NCI-H345 treated with DMSO at 0.1 percent for 48 hours (cell line): ENCODE results near the gene AFF2.

Experiments
- DNase-seq: peaks from one replicate; lab custom pipeline; 2025; ENCODE audit not compliant: unreplicated experiment; lab: John Stamatoyannopoulos, UW

Gene AFF2

DNA sequence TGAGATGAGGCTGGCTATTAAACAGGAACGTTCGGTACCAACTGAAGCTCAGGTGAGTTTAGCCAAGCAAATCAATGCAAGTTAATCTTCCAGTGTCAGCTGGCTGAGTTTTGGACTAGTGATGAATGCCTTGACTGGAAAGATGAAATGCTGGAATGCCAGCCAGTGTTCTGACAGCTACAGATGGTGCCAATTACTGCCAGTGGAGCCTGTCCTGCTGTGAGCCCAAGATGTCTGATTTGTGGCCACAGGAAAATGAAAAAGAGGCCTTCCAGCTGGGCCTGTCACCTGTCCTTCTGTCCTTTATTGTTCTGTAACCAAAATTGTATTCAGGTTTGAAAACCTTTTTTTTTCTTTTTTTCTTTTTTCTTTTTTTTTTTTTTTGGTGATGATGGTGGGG is 223.1 kb downstream of the AFF2 start:
- DNase-seq = no peak

DNA sequence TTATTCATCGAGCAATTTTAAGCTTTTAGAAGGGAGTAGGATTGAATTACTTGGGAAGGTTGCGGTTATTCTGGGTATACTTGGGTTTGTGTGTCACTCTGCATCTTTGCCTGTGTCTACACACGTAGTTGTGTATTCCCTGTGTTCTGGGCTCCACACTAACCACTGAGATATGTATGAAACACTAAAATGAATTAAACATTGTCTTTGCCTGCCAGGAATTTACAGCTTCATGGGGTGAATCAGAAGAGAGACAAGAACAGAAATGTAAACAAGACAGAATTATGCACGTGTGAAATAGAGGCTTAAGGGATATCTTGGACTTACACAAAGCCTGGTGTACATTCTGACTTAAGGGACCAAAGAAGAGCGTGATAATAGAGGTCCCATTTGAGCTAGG is 228.5 kb downstream of the AFF2 start:
- no peak for DNase-seq

DNA sequence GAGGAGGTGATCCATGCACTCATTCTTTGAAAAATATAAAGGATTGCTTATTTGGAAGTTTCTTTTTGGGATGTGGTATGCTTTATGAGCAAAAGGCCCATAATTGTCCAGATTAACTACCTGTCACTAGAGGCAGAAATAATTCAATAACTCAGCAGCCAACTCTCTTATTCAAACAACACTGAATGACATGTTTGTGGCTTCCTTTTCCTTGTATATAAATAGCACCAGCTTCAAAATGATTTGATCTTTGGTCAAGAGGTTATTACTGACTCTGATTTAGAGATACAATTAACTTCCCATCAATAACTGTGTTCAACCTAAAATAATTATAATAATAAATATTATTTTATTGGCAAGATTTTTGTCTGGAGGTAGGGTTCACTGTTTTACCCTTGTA is 232.3 kb downstream of the AFF2 start:
- DNase-seq = no peak

DNA sequence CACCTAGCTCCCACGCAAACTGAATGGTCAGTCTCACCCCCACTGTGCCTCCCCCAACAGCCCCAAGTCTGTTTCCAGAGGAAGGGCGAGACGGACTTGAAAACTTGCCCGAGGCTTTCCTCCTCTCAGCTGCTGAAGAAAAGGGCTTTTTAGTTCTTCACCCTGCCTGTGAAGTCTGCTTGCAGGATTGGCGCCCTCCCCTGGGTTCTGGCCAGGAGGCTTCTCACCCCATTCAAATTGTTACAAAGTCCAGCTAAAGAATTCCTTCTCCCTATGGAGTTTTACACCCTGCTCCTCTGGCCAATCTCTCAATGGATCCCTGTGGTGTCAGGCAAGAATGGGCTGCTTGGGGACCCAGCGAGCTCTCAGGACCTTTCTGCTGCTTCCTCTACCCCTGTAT is 241.0 kb downstream of the AFF2 start:
- no peak for DNase-seq

DNA sequence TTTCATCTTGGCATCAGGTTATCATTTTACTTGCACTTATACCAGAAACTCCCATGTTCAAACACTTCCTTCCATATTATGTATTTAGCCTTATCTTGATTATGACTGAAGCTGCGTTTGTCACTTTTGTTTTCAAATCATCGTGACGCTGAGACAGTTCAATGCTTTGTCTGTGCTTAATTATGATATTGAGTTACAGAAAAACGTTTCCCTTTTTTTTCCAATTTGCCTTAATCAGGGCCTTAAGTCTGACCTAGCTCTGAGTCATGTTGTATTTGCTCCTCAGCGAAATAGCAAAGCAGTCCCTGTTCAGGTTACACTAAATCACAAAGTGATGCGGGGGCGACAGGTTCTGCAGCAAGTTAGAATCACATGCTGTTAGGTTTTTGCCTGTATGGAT is 254.7 kb downstream of the AFF2 start:
- no peak for DNase-seq

DNA sequence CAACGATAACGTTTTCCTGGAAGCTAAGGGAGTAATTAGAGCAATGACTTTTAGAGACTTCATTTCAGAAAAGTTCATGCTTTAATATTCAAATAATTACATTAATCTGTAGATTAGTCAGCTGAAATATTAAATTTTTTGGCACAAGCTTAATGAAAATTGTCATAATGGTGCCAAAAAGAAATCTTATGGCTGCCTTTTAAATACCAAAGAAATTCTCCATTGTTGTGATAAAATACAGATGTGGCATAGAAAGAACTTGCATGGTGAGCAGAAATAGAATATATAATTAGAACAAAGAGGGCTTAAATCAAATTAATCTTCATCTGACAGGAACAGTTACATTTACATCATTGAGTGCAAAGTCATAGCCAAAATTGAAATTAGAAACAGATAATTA is 263.5 kb downstream of the AFF2 start:
- no peak for DNase-seq

DNA sequence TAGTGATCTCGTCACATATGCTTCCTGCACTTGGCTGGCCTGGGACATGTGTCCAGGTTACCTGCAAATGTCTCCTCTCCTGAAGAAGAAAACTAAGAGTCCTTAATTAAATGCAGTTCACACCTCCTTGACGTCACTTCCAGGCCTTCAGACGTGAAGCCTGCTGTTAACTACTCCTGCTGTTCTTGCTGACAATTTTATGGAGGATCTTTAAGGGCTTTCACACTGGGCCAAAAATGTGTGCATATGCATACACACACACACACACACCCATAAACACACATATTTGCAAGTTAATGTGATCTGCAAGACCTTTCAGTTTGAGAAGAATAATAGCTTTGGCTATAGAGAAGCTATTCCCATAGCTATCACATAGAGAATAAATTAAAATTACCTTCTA is 267.9 kb downstream of the AFF2 start:
- no peak for DNase-seq

DNA sequence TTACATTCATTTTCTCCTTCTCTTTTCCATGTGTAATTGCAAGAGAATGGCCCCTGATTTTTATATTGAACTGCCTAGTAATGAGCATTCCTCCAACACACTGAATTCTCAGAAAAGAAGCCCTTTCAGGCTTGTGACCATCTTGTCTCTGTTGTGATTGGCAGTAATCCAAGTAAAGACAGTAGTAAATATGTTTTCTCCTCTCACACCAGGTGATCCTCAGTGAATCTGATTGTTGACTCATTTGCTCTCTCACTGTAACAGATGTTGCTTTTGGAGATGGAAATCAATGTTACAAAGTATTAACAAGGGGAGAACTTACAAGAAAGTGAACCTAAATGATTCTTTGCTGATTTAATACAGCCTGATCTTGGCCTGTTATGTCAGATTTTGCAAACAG is 271.0 kb downstream of the AFF2 start:
- no peak for DNase-seq

DNA sequence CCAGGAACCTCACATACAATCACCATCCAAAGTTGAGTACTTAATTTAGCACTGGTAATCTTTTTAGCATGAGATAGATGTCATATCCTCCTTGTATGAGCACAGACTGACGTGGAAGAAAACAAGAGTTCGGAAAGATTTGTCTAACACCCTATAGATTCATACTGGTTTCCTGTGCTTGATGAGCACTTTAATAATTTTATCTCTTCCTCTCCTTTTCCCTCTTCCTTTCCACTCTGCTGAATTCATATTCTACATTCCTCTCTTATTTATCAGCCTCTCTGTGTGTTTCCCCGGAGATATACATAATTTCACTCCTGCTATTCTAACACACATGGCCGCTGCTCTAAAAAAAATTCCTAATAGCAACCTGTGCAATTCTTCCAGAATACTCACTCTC is 273.9 kb downstream of the AFF2 start:
- DNase-seq = no peak

DNA sequence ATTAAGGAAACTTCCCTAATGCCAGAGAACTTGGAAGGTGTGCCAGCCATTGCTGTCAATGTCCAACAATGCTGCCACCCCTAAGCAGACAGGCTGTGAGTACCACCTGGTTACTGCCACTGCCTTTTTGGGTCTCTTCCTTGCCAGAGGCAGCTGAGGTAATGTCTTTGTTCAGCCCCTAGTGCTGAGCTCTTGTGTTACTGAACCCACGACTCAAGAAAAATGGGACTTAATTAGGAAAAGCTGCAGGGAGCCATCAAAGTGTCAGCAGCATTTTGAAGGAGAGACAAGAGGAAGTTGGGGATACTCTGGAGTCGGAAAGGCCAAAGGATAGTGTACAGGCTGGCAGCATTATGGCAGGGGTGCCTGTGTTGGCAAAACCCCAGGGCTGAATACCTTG is 283.7 kb downstream of the AFF2 start:
- DNase-seq = no peak

DNA sequence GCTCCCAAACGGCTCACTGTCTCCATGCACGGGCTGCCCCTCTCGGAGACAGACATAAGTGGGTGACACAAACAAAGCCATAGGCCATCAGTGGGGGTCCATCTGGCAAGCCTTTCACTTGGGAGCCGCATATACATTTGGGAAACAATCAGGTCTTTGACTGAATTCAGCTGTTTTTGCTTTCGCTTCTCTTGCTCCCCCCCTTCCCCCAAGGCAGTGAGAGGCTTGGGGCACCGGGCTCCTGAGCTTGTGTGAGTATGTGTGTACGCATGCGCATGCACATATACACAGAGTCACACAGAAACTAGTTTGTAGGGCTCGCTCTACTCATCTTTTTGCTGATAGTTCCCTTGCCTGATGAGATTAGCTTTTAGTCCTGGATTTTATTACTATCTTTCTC is 284.4 kb downstream of the AFF2 start:
- DNase-seq = no peak

DNA sequence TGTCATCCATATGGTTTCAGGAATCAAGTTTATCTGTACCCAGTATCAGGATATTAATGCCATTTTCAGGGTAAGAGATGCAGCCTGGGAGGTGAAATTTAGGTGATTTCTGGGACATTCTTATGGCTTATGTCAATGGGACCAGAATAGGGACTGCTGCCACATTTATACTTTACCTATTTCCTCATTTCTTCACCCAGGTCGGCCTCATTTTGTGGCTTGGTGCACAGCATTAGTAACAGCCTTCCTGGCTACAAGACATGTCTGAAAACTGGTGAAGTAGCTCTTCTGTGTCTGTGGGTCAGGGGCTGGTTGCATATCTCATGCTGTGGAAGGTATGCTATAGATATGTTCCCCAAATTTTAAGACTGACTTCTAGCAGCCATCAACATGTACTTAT is 284.8 kb downstream of the AFF2 start:
- no peak for DNase-seq

DNA sequence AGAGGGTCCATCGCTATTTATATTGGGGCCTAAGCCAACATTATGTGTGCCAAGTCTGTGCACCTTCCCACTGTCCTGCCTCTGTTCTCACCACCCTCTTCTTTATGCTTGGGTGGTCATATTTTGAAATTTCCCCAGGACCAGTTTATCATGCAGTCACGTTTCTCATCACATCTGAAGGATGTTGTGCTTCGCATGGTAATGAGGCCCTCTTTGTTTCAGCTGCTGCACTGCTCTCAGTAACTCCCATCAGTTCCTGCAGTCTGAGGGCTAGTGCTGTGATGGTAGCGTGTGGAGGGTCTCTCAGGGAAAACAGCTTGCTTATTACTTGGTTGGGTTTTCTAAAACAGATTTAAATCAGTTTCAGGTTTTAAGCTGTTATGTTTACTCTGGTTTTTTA is 288.0 kb downstream of the AFF2 start:
- no peak for DNase-seq

DNA sequence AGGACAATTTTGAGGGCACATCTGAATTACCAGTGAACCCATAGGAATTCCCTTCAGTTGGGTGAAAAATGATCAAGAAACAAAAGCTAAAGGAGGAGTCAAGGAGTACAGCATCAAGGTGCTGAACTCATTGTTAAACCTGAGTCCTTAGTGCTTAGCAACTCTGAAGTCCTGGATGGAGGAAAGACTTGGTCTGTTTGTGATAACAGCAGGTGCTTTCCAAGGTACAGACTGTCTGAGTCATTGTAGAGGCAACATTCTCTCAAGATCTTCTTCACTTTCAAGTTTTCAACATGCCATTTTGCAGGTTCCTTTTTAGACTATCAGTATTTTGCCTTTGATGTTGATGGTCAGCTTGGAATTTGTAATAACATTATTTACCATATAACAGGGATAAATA is 293.9 kb downstream of the AFF2 start:
- DNase-seq = no peak

DNA sequence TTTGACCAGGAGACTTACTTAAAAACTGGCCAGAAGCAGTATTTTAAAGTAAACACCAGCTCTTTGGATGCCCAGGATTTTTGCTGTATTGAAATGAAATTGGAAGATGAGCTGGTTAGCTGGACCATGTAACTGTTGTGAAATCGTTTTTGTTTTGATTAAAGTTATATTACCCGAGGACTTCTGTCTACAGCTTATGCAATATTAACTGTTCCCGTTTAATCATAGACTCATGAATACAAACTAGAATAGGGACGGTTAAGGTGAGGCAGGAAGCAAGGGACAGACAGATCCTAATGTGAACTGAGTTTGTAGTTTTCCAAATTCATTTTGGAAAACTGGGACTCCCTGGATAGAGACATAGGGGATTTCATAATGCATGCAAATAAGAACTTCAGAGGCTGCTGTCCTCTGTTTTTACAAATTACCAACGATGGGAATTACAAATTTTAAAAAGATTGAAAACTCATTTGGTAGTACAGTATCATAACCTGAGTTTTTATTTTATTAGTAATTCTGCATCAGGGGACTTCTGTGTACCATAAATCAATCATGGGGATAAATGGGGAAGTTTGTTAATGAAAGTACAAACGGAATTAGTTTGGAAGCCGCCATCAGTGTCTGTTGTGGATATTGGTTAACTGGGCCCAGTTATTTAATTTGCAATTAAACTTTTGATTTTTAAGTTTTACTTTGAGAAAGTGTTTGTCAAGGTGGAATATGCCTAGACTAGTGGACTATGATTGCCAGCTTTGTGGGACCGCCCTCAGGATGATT is 304.4 kb downstream of the AFF2 start:
- no peak for DNase-seq

DNA sequence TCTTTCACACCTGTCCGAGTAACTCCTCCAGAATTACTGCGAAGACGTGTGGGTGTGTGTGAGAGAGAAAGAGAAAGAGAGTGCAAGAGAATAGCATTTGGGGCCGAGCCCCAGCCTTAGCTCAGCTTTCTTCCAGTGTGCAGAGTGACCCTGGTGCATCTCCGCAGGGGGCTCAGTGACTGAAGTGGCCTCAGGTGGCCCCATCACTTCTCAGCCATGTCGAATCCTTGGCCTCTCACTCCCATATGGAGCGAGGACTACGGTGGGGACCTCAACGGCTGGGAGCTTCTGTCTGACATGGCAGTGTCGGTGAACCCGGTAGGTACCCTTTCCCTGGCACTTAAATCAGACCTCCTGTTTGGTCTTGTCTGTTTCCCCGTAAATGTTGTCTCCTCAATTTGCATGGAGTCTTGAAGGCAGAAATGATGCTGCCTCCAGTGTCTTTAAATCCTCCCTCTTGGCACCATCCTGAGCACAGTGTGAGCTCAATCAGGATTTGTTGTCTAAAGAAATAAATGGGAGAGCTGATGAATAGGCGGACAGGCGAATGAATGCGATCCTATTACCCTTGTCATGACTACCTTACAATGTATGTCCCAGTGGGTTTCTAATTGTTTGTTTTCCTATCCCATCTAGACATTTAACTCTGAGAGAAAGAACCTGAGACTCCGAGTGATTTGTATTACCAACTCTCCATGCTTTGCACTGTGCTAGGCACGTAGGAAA is 305.9 kb downstream of the AFF2 start:
- no peak for DNase-seq

DNA sequence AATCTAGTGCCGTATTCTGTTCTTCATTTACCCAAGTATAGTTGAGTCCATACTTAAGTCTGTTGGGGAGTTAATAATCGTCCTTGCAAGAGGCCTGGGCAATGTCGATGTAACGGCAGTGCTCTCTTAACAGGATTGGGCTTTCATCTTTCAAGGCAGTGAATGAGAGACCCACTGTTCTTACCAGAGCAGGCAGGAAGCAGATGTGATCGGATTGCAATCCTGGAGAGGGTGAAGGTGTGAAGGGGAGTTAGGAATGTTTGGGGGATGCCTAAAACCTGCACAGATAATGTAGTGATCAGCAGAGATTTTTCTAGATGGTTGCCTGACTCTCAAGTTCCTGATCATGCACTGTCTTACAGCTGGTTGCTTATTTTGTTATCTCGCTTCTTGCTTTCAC is 308.4 kb downstream of the AFF2 start:
- no peak for DNase-seq

DNA sequence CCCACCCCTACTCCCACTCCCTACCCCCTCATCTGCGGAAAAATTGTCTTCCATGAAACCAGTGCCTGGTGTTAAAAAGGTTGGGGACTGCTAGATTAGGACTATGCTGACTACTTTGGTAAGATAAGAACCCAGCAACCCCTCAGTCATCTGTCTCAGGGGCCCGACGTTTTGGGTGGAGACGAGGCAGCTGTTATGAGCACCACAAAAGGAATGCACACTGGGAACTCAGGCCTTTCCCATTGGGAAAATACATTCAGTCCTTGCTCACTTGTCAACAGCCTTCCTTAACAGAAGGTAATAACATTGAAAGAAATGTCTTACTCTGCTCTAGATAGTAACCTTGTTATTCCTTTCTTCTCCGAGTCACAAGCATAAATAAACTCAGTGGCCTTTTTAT is 310.8 kb downstream of the AFF2 start:
- DNase-seq = no peak

DNA sequence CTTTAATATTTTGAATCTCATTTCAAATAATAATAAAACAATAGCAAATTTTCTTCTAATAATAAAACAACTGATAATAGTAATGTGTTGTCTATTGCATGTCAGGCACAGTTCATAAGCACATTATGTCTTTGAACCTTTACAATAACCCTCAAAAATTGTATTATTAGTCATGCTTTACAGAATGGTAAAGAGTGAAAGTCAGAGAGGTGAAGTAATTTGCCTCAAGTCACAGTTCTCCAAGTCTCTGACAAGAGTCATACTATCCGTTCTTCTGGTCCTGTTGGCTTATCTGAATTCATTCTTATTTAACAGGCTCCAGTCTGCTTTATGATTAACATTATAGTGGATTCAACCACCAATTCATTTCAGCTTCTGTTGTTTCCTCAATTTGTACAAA is 313.0 kb downstream of the AFF2 start:
- no peak for DNase-seq

DNA sequence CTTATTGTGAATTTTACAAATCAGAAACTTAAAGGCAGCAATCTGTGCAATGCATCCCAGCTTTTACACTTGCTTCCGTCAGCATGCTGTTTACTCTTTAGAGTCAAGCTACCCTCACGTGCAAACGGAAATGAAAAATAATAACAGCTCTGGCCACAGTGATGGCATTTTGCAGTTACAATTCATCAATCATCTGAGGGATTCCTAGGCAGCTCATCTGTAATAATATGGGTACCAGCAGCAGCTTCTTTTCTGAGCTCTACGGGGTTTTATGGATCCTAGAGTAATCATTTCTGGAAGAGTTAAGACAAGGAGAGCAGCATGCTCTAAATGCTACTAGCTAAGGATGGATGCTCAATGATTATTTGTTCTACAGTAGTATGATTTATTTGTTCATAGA is 313.6 kb downstream of the AFF2 start:
- no peak for DNase-seq

DNA sequence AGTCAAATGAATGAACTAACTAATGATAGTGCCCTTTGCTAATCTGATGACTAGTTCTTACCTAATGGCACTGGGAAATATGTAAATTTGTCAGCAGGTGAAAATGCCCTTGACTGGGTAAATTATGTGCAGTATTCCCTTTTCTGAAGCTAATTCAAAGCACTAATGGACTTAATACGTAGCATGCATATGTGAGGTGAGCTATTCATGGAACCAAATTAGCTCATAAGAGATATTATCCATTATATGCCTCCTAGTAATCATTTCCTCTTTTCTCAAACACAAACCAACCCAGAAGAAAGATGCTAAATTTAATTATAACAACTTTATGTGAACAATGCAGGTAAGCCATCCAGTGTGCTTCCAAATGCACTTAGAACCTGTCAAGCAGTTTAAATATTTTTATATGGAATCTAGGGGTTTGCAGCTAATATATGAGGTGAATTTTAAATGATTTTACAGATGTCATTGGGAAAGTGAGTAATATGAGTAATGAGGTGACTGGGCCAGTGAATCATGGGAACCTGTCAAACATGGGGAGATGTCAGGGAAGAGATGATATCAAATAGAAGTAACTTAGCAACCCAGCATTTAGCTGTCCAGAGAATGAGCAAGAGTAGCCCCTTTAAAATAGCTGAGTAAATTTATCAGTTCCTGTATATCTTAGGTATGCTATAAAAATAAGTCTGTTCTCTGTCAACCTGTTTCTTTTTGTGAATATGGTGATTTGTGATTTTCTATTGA is 315.0 kb downstream of the AFF2 start:
- no peak for DNase-seq

DNA sequence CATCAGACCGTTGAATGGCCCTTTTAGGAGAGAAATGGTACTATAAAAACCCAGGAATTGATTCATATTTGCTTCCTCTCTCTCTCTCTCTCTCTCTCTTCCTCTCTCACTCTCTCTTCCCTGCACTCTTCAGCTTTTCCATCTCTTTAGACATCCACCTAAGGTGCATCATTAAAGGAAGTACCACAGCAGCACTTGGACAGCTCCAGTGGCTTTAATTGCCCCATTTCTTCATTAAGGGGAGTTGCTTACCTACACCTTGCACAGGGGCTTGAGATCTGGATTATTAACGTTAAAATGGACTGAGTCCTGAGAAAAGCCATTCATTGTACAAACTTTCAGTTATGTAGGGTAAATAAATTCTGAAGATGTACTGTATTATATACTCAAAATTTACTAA is 323.6 kb downstream of the AFF2 start:
- no peak for DNase-seq
